ENCODE results near the gene SEMA4C.

DNA sequence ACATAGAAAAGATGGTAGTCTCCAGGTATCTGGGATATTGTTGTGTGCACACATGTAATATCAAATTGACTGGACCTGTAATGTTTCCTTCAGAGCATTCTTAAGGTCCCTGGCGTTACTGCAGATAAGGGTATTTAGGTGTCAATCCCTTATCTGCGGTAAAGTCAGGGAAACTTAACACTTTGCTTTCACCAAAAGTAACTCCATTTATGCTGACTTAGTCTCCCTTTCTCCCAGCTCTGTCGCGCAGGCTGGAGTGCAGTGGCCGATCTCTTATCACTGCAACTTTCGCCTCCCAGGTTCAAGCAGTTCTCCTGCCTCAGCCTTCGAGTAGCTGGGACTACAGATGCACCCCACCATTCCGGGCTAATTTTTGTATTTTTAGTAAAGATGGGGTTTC, 52.0 kb downstream of the SEMA4C start:
- TF ChIP-seq, protein P1, sequence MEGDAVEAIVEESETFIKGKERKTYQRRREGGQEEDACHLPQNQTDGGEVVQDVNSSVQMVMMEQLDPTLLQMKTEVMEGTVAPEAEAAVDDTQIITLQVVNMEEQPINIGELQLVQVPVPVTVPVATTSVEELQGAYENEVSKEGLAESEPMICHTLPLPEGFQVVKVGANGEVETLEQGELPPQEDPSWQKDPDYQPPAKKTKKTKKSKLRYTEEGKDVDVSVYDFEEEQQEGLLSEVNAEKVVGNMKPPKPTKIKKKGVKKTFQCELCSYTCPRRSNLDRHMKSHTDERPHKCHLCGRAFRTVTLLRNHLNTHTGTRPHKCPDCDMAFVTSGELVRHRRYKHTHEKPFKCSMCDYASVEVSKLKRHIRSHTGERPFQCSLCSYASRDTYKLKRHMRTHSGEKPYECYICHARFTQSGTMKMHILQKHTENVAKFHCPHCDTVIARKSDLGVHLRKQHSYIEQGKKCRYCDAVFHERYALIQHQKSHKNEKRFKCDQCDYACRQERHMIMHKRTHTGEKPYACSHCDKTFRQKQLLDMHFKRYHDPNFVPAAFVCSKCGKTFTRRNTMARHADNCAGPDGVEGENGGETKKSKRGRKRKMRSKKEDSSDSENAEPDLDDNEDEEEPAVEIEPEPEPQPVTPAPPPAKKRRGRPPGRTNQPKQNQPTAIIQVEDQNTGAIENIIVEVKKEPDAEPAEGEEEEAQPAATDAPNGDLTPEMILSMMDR (optimal IDR thresholded peaks at IDR 0.05 in 1 of 3, IDR thresholded peaks at IDR 0.05 in 1 of 3, conservative IDR thresholded peaks at IDR 0.05 in 1 of 3; ENCODE audit: extremely low read depth in 1 of 3, insufficient read depth in 2 of 3, low read length in 3 of 3): no peak
- no peak for TF ChIP-seq EZH2 (IDR thresholded peaks at IDR 0.05; ENCODE audit: low read length)
